KOPT-K1 (cell line): ENCODE data around the gene ACKR3.

Experiments used
- H3K27ac ChIP-seq: fragments of 200-600 bp; sonication (generic); 2 replicates; pipeline ENCODE4 v1.5.1; 2016; ENCODE audit warnings: antibody characterized with exemption, mild to moderate bottlenecking, low read depth, low read length; ENCODE audit not compliant: poor library complexity, severe bottlenecking
- H3K36me3 ChIP-seq: fragments of 200-600 bp; sonication (generic); 2 replicates; pipeline ENCODE4 v1.5.1; 2017; ENCODE audit warnings: antibody characterized with exemption, mild to moderate bottlenecking, low read length, moderate library complexity; ENCODE audit not compliant: insufficient read depth
- H3K9me3 ChIP-seq: fragments of 200-600 bp; sonication (generic); 2 replicates; pipeline ENCODE4 v1.5.1; 2017; ENCODE audit warnings: antibody characterized with exemption, low read length, mild to moderate bottlenecking; ENCODE audit not compliant: insufficient read depth, poor library complexity, severe bottlenecking

The ACKR3 gene

DNA sequence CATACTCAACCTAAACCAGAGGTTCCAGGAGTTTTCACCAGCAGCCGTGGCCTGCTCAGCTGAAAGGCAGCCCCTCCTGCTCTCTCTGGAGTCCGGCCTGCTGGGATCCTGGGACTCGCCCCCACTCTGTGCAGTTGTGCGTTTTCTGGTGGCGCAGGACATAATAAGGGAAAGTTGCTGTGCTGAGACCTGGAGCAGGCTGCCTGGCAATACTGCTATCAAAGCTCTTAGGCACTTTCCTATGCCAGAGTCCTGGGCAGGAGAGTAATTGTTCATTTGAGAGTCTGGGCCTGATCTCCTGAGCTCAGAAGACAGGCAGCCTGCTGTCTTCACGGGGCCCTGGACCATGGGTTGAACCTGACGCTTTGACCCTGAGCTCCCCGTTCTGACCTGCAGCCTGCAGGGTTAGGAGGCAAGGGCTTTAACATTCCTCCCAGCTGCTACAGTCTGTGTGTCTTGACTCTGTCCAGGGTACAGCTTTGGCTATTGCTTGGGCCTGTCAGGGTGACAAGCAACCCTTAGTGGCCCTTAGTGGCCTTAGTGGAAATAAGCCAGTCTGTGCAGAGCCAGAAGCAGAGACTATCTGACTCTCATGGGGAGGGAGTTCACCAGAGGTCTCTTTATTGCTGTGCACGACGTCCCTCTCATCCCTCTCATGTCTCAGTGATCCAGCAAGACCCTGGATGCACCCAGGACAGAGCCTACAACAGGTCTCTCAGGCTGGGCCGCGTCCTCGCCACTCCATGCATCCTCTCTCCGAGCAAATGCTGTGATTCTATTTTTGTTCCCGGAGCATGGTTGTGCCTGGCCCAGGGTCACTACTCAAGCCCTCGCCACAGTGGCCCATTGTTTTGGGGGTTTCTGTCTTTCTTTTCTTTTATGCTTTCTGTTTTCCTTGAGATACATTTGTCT is 60.6 kb downstream of the ACKR3 start:
- Histone ChIP-seq H3K36me3 (no peaks in the 10 kb centered on the region), H3K9me3 (no peaks in the 10 kb centered on the region), H3K27ac (no peak overlapping the region)

DNA sequence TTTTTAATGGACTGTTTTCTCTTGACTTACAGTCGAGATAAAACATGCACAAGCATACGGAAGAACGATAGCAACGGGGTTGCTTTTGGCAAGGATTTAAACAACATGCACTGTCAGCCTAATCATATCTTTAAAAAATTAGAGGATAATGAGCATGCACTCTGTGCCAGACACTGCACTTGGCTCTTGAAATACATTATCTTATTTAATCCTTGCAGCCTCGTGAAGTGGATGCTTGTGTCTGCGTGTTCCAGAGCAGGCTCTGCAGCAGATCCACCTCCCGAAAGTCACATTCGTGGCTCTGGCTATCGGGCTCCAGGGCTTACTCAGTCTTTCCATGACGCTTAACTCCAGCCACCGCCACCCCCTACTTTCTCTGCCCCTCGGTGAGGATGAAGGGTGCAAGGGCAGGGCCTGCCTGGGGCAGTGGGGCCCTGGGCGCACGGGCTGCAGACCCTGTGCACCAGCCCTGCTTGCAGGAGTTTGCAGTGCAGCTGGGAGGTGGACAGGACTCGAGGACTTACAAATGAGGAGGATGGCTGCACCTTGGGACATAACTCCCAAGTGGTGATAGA is 61.7 kb downstream of the ACKR3 start:
- H3K9me3 ChIP-seq, result no peaks in the 10 kb centered on the region
- no peaks in the 10 kb centered on the region for H3K36me3 ChIP-seq
- no peak overlapping the region for H3K27ac ChIP-seq

DNA sequence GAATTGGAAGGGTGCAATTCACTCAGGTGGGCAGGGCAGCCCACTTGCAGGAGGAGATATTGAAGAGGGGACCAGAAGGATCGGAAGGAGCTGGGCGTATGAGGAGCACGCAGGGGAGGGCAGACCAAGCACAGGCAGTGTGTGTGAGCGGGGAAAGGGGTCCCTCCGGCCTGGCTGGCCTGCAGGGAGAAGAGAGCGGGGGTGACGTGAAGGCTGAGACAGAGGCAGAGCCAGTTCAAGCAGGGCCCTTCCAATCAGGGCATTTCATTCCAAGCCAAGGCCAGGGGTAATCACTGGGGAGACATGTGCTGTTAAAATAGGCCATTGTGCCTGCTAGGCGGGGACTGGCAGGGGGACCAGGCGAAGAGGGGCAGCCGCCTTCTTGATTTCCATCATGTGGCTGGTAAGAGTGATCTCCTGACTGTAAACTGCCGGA is 62.2 kb downstream of the ACKR3 start:
- no peaks in the 10 kb centered on the region for H3K9me3 ChIP-seq
- H3K36me3 ChIP-seq, result no peaks in the 10 kb centered on the region
- H3K27ac ChIP-seq, result no peak overlapping the region
